GM18520 (cell line): Measurements from ENCODE around the gene DNAAF2.
"Not testable (repeated sequence)": the region's sequence is repeated elsewhere in the genome, so short reads cannot be mapped to it uniquely, and the experiment has no call there.

Experiments
- ATAC-seq: cut with Tn5 transposase; IDR thresholded peaks from one replicate; pipeline ENCODE4 v1.9.1; 2021; ENCODE audit not compliant: unreplicated experiment

The DNAAF2 gene, protein sequence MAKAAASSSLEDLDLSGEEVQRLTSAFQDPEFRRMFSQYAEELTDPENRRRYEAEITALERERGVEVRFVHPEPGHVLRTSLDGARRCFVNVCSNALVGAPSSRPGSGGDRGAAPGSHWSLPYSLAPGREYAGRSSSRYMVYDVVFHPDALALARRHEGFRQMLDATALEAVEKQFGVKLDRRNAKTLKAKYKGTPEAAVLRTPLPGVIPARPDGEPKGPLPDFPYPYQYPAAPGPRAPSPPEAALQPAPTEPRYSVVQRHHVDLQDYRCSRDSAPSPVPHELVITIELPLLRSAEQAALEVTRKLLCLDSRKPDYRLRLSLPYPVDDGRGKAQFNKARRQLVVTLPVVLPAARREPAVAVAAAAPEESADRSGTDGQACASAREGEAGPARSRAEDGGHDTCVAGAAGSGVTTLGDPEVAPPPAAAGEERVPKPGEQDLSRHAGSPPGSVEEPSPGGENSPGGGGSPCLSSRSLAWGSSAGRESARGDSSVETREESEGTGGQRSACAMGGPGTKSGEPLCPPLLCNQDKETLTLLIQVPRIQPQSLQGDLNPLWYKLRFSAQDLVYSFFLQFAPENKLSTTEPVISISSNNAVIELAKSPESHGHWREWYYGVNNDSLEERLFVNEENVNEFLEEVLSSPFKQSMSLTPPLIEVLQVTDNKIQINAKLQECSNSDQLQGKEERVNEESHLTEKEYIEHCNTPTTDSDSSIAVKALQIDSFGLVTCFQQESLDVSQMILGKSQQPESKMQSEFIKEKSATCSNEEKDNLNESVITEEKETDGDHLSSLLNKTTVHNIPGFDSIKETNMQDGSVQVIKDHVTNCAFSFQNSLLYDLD

DNA sequence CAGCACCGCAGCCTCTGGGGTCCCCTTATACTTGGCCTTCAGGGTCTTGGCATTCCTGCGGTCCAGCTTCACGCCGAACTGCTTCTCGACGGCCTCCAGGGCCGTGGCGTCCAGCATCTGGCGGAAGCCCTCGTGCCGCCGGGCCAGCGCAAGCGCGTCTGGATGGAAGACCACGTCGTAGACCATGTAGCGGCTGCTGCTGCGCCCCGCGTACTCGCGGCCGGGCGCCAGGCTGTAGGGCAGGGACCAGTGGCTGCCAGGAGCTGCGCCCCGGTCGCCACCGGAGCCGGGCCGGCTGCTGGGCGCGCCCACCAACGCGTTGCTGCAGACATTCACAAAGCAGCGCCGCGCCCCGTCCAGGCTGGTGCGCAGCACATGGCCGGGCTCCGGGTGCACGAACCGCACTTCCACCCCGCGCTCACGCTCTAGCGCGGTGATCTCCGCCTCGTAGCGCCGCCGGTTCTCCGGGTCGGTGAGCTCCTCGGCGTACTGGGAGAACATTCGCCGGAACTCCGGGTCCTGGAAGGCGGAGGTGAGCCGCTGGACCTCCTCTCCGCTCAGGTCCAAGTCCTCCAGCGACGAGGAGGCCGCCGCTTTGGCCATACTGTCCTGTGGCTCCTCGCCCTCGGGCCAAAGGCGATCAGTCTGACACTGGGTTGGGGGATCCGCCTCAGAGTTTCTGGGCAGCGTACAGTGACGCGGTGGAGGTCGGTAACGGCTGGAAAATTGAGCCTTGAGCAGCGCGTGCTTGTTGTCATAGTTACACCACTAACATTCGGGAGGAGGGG, at the start of gene DNAAF2:
Gene DNAAF2, minus strand, starts transcription at position 698 of the 788 bp plus-strand sequence. Its CDS starts 95 bp downstream, at position 603.
- ATAC-seq = peak; percentile 18

DNA sequence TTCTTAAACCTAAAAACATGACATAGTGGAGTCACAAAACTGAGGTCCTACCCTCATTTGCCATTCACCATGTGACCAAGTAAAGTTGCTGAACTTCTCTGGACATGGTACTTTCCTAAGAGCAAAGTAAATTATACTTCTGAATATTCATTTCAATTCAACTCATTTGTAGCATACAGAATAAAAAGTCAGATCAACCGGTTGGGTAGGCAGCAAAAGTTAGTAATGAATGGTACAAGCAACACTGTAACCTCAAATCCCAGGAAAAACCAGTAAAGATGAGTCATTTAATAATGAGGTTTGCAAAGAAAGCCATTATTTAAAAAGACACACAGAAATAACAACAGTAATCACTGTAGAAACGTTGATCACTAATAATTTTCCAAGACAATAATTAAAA, 44.2 kb upstream of the DNAAF2 start:
- no peak for ATAC-seq

DNA sequence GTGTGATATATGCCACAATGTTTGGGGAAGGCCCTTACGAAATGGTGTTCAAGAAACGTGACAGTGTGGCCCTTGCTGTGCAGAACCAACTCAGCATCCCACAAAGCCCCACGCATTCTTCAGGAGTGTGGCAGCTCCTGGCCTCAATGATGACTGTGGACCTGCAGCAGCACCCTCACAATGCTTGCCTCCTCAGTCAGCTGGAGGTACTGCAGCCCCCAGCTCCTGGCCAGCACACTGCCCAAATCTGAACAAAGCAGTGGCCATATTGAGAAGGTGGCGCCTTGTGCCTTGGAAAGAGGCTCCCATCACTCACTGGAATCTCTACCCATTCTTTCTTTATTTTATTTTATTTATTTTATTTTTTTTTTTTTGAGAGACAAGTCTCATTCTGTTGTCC, 42.6 kb upstream of the DNAAF2 start:
- no peak for ATAC-seq

DNA sequence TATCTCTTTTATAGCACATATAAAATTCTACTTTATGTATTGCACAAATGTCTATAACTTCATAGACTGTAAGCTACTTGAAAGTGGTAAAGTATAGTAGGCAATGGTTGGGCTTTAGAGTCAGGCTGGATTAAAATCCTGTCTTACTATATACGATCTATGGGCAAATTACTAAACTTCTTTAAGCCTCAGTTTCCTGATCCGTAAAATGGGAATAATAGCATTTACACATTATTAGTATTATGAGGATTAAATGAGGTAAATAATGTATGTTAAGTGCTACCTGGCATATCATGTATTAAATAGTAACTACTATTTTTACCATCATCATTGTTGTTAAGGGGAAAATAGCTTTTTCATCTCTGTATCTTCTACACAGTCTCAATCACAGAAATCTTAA, 38.5 kb upstream of the DNAAF2 start:
- no peak for ATAC-seq

DNA sequence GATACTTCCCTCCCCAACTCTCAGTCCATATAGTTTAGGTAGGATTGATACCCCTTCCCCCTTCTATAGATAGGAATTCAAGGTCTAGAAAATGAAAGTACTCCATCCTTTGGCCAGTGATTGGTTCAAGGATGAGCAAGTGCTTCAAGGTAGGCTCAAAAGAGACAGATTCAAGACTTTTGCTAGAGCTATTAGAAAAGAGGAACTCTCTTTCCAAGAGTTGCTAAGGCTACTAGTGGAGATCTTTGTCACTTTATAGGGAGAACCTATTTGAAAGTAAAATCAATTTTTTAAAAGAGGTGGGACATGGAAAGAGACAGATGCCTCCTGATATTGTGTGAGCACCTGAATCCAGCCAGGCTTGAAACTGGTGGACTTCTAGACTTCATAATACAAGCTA, 35.4 kb upstream of the DNAAF2 start:
- no peak for ATAC-seq

DNA sequence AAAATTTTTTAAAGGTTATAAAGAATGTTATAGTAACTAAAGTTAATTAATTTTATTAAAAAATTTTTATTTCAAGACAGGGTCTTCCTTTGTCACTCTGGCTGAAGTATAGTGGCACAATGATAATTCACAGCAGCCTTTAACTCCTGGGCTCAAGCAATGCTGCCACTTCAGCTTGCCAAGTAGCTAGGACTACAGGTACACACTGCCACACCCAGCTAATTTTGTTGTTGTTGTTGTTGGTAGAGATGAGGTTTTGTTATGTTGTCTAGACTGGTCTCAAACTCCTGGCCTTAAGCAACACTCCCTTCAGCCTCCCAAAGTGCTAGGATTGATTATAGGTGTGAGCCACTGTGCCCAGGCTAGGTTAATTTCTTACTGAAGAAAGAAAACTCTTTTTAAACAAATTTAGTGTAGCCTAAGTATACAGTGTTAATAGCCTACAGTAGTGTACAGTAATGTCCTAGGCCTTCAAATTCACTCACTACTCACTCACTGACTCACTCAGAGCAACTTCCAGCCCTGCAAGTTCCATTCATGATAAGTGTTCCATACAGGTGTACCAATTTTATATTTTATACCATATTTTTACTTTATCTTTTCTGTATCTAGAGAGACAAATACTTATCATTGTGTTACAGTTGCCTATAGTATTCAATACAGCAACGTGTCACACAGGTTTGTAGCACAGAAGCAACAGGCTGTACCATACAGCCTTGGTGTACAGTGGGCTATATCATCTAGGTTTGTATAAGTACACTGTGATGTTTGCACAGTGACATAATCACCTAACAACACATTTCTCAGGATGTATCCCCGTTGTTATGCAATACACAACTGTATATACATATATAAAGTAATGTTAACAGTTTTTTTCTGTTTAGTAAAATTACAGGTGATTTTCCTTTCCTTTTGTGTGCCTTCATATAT, 24.7 kb upstream of the DNAAF2 start:
- no peak for ATAC-seq

DNA sequence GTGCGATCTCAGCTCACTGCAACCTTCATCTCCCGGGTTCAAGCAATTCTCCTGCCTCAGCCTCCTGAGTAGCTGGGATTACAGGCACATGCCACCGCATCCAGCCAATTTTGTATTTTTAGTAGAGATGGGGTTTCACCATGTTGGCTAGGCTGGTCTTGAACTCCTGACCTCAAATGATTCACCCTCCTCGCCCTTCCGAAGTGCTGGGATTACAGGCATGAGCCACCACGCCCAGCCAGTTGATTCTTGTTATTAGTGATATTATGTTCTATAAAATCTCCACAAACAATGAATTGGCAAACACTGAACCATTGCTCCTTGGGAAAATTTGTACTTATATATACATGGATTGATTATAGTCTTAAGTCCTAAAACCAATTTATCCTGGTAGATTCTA, 22.5 kb upstream of the DNAAF2 start:
- not testable (repeated sequence) for ATAC-seq

DNA sequence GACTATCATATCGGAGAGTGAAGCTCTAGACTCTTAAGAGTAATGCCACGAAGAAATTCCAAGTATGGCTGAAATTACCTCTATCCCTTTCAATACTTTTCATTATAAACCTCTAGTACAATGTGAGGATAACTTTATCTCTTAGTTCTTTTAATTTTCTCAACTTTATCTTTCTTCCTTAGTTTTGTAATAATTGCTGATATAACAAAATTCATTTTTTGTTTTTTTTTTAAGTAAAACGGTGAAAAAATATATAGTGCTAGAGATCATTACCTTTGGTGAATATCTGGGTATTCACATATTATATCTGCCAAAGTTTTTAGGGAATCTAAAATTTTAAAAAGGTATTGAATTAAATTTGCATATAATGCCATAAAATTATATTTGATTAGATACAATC, 19.5 kb upstream of the DNAAF2 start:
- ATAC-seq = no peak

DNA sequence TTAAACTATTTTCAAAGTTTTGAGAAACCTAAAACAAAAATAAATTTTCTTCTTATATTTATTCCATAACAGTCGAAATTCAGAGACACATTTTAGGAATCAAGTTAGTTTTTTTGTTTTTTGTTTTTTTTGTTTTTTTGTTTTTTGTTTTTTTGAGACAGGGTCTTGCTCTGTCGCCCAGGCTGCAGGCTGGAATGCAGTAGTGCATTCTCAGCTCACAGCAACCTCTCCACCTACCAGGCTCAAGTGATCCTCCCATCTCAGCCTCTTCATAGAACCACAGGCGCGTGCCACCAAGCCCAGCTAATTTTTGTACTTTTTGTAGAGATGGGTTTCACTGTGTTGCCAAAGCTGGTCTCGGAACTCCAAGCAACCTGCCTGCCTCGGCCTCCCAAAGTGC, 18.5 kb upstream of the DNAAF2 start:
- ATAC-seq = no peak

DNA sequence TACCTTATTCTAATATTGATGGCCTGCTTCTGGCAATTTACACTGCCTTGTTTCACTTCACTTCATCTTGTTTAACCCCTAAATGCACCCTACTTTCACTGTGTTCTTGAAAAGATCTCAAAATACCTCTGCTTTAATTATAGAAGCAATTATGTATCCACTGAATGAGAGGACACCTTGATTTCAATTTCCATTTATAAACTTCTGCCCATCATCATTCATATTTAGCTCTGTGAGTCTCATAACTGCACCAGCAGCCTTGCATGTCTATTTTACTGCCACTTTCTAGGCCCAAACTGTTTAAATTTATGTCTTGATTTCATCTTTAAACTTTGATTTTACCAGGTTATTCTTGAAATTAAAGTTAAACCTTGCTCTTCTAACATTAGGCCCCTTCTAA, 7.1 kb upstream of the DNAAF2 start:
- no peak for ATAC-seq

DNA sequence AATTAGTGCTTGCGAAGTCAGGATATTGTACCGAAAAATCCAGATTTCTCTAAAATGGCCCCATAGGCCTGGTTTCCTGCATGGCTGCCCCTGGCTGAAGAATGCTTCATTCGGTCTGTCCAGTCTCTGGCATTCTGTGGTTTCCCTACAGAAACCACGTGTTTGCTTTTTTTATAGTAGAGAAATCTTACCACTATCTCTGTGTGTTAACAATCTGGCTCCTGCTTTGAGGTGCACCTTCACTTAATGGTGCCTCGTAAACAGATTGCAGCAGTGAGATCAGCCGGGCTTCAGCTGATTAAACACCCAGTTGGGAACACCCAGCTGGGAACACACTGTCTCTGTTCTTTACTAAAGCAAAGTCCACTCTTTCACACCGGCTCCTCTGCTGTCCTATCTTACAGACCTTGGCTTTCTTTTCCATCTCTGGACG, 6.7 kb upstream of the DNAAF2 start:
- no peak for ATAC-seq

DNA sequence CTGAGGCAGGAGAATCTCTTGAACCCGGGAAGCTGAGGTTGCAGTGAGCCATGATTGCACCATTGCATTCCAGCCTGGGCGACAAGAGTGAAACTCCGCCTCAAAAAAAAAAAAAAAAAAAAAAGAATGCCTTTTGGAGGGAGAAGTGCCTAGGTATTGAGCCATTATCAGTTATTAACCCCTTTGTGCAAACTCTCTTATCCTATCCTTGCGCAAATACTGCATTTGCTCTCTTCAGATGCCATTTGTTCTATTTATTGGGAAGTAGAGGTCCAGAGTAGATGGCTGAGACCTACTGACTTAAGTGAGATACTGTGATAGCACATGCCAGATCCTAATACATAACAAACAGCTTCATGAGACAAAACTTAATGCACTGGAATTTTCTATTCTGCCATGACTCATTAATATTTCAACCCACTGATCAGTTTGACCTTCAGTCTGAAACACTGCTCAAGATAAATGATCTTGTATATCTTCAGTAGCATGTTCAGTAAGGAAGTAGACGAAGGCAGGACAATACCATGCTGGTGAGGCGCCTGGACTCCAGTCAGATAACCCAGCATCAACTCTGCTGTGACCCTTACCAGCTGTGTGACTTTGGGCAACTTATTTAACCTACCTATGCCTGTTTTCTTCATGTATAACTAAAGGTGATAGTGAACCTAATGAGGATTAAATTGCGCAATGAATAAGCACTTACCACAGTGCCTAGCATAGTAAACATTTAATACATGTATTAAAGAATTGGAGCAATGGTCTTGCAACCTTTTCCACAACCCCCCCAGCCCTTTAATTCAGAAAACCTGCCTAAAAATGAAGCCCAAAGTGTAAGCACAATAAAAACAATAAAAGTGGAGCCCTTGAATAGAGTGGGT, 5.7 kb upstream of the DNAAF2 start:
- no peak for ATAC-seq

DNA sequence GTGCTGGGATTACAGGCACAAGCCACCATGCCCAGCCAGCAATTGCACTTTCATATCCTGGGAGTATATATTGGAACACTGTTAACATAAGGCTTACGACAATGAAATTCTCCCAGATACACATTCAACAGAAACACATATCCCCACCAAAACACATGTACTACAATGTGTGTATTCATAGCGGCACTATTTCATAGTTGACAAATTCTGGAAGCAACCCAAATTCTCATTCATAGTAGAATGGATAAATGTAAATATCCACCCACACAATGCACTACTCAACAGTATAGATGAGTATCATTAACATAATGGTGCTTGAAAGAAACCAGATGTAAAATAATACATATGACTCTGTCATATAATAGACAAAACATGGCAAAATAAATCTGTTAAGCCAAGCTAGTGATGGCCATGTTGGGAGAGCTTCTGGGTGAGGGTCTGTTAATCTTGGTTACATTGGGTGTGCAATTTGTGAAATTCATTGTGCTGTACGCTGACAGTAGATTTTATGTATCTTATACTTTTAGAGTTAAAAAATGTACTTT, 2.6 kb upstream of the DNAAF2 start:
- no peak for ATAC-seq

DNA sequence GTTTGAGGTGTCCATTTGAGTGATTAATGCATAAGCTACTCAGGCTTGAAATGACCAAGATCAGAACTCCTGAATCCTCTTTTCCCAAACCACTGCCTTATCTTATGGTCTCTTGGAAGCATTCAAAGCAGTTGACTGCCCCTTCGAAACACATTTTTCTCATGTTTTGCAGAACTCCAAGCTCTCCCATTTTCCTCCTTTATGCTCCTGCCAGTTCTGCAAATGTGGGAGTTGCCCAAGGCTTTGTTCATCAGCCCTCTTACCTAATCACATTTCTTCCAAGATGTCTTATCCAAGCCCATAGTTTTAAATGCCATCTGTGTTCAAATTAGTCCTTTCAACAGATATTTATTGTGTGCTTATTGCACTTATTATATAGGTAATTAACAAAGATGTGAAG, 1.8 kb upstream of the DNAAF2 start:
- no peak for ATAC-seq

DNA sequence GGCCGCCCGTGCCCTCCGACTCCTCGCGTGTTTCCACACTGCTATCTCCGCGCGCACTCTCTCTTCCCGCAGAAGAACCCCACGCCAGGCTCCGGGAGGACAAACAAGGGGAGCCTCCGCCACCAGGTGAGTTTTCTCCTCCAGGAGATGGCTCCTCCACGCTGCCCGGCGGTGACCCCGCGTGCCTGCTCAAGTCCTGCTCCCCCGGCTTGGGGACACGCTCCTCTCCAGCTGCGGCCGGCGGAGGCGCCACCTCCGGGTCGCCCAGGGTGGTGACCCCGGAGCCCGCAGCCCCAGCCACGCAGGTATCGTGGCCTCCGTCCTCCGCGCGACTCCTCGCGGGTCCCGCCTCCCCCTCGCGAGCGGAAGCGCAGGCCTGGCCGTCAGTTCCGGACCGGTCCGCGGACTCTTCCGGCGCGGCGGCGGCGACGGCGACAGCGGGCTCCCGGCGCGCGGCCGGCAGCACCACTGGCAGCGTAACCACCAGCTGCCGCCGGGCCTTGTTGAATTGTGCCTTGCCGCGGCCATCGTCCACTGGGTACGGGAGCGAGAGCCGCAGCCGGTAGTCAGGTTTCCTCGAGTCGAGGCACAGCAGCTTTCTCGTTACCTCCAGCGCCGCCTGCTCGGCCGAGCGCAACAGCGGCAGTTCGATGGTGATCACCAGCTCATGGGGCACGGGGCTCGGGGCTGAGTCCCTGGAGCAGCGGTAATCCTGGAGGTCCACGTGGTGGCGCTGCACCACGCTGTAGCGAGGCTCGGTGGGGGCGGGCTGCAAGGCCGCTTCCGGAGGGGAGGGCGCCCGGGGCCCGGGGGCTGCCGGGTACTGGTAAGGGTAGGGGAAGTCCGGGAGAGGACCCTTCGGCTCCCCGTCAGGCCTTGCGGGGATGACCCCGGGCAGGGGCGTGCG, 1.2 kb downstream of the DNAAF2 start:
- peak; percentile 64 for ATAC-seq

DNA sequence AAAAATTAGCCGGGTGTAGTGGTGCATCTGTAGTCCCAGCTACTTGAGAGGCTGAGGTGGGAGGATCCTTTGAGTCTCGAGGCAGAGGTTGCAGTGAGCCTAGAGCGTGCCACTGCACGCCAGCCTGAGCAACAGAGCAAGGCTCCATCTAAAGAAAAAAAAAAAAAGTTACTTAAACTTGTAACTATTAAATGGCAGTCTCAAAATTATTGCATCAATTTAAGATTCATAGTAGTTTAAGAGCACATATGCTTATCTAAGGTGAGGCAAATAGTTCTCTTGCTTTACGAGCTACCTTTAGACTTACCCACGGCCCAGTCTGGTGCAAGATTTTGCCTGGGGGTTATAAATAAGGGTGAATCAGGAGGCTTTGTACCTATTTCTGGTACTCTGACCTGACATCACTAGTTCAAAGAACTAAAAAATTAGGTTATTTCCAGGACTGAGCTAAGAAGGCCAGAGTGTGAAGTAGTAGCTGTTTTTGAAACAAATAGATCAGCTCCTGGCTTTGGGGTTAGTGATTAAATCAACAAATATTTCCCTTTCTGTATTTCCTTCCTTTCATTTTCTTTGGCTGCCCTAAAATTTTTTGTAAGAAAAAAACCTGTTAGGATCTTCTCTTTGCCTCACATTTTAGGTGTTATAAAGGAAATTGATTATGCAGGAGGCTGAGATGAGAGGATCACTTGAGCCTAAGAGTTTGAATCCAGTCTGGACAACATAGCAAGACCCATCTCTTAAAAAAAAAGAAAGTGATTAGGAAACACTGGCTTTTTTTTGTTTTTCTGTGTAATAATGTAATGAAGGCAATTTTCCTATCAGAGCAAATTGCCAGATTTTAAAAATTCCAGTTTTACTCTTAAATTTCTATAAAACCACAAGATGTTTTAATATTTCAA, 10.9 kb downstream of the DNAAF2 start:
- no peak for ATAC-seq

DNA sequence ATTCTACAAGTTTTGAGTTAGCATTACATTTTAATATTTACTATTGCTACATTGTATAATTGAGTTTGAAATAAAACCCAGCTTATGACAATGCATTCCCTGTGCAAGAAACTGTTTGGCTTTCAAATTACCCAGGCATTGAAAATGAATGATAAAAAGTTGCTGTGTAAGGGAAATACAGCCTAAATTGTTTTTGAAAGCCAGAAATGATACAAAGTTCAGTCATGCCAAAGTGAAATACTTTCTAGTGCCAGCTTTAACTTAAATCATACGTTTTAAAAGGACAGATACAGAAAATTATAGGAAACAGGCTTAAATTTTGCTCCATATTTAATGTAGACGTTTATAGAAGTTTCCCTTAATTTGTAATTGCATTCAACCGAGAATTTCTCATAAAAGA, 11.7 kb downstream of the DNAAF2 start:
- no peak for ATAC-seq
